ENCODE data around the gene SCNN1A. TPM values are rescaled to one million over a fixed set of nuclear protein-coding genes. Genes with fewer than 3 reads are reported as not detected.

Gene SCNN1A
- total and polyA plus RNA-seq, 2 donors (not counting 3 experiments of a cell fraction or from before 2014, with no cell fraction given) = 0.12 to 0.18 TPM

DNA sequence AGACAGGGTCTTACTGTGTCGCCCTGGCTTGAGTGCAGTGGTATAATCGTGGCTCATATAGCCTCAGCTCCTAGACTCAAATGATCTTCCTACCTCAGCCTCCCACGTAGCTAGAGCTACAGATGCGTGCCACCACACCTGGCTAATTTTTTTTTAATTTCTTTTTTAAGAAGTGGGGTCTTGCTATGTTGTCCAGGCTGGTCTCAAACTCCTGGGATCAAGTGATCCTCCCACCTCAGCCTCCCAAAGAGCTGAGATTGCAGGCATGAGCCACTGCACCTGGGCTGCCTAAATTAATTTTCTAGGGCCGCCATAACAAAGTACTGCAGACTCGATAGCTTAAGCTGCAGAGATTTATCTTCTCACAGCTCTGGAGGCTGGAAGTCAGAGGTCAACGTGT, 17.7 kb upstream of the SCNN1A start:
- Histone ChIP-seq H3K9ac (replicated peaks; ENCODE audit: extremely low read depth, insufficient read depth, low read length) (no peak overlapping the region), H3K9me3 (replicated peaks; ENCODE audit: control insufficient read depth, insufficient read depth, low read length) (no peaks in the 10 kb centered on the region), H3K27me3 (ENCODE audit: control insufficient read depth in 2 of 2, insufficient read depth in 2 of 2, low read length in 2 of 2) (no peaks in the 10 kb centered on the region), H3K79me2 (ENCODE audit: control insufficient read depth, insufficient read depth, low read length) (no peaks in the 10 kb centered on the region), H3K4me1 (ENCODE audit: control insufficient read depth, extremely low read depth, insufficient read depth, low read length) (peaks cover 2% of the 10 kb centered on the region), H2AFZ (ENCODE audit: low read depth, low read length) (no peak overlapping the region), H4K20me1 (replicated peaks; ENCODE audit: control insufficient read depth, extremely low read depth, insufficient read depth, low read length) (no peaks in the 10 kb centered on the region), H3K4me3 (replicated peaks in 1 of 3; ENCODE audit: insufficient read depth in 1 of 3, low read depth in 1 of 3, low read length in 3 of 3) (no peak overlapping the region), H3K4me2 (ENCODE audit: insufficient read depth, low read length) (no peak overlapping the region), H3K36me3 (ENCODE audit: control insufficient read depth in 2 of 2, extremely low read depth in 1 of 2, insufficient read depth in 2 of 2, low read length in 2 of 2) (peaks cover 5 to 18% of the 10 kb centered on the region in 2 experiments), H3K9me1 (replicated peaks; ENCODE audit: control insufficient read depth, extremely low read depth, insufficient read depth, low read length) (no peaks in the 10 kb centered on the region), H3K27ac (ENCODE audit: insufficient read depth, low read depth, low read length) (no peak overlapping the region)
- intact Hi-C loops (cut with micrococcal nuclease) (no loop called here), dilution Hi-C loops (cut with MboI; ENCODE audit: extremely low pct_ligation_motif_present, low sequenced_read_pairs) (no loop called here)
- FAIRE-seq (peak; percentile 12), DNase-seq (ENCODE audit: low read depth, low spot score) (no peak)
- ChIA-PET CTCF (interaction anchor here (1.0 to 2.1 kb wide), 4 partner anchors 12 to 72 kb away, joined by 3 to 5 read pairs (median 4); no protein-coding TSS in a partner anchor), POLR2A (interaction anchor here (1.1 kb wide), 1 partner anchor 57 kb away, joined by 3 read pairs; no protein-coding TSS in a partner anchor)
- TF ChIP-seq FOS (IDR thresholded peaks at IDR 0.05; ENCODE audit: borderline replicate concordance, insufficient read depth, low read length) = no peak
- no peak for TF ChIP-seq JUN (IDR thresholded peaks at IDR 0.05; ENCODE audit: borderline replicate concordance, insufficient read depth, insufficient read length, low read depth)
- no peak for TF ChIP-seq GATA2 (IDR thresholded peaks at IDR 0.05; ENCODE audit: insufficient read depth, insufficient read length, low read depth, low read length)
- TF ChIP-seq EZH2 (IDR thresholded peaks at IDR 0.05; ENCODE audit: borderline replicate concordance, low read depth, low read length, severe bottlenecking) = no peak
- no peak for TF ChIP-seq POLR2A (IDR thresholded peaks at IDR 0.05; ENCODE audit: low read depth, low read length)
- no peak for TF ChIP-seq MYC (IDR thresholded peaks at IDR 0.05; ENCODE audit: low read depth, low read length)
- no peak for TF ChIP-seq MAX (IDR thresholded peaks at IDR 0.05; ENCODE audit: insufficient read depth, insufficient read length)
- TF ChIP-seq POLR2AphosphoS5 (IDR thresholded peaks at IDR 0.05; ENCODE audit: insufficient read depth, low read depth, low read length) = no peak
- TF ChIP-seq CTCF (IDR thresholded peaks at IDR 0.05; ENCODE audit: extremely low read depth in 1 of 2, insufficient read depth in 1 of 2, low read depth in 1 of 2, low read length in 2 of 2) = no peak
- BruUV-seq (replicated peaks) = no TSS peak
